H9 (cell line): Measurements from ENCODE around the gene PLD5. TPM values are rescaled to one million over a fixed set of nuclear protein-coding genes. Genes with fewer than 3 reads are reported as not detected.

Experiments
- DNase-seq: peaks from one replicate; pipeline ENCODE4 v3.0.0-alpha.2; 2017
- H2AFZ ChIP-seq: one replicate; pipeline ENCODE4 v1.6.1; 2013; ENCODE audit warnings: mild to moderate bottlenecking, low read length, control low read depth, moderate library complexity
- H2AK5ac ChIP-seq: 2 replicates; pipeline ENCODE4 v1.6.1; 2013; ENCODE audit warnings: low read length, control low read depth, mixed read lengths; ENCODE audit not compliant: insufficient read length
- H2BK120ac ChIP-seq: one replicate; pipeline ENCODE4 v1.6.1; 2013; ENCODE audit warnings: low read depth, mild to moderate bottlenecking, low read length, control low read depth, inconsistent platforms; ENCODE audit not compliant: poor library complexity, severe bottlenecking
- H2BK12ac ChIP-seq: 2 replicates; pipeline ENCODE4 v1.6.1; 2013; ENCODE audit warnings: low read length, control low read depth, mixed read lengths, low read depth; ENCODE audit not compliant: insufficient read length
- H2BK15ac ChIP-seq: 2 replicates; pipeline ENCODE4 v1.6.1; 2013; ENCODE audit warnings: low read depth, low read length, control low read depth
- H2BK20ac ChIP-seq: one replicate; pipeline ENCODE4 v1.6.1; 2013; ENCODE audit warnings: low read depth, mild to moderate bottlenecking, low read length, control low read depth, inconsistent platforms; ENCODE audit not compliant: poor library complexity, severe bottlenecking
- H2BK5ac ChIP-seq: 2 replicates; pipeline ENCODE4 v1.6.1; 2013; ENCODE audit warnings: low read length, control low read depth, mixed read lengths; ENCODE audit not compliant: insufficient read length
- H3K14ac ChIP-seq: 2 replicates; pipeline ENCODE4 v1.6.1; 2013; ENCODE audit warnings: low read length, control low read depth; ENCODE audit not compliant: insufficient read depth
- H3K18ac ChIP-seq: 2 replicates; pipeline ENCODE4 v1.6.1; 2013; ENCODE audit warnings: low read depth, mild to moderate bottlenecking, mixed read lengths, low read length, control low read depth; ENCODE audit not compliant: insufficient read length
- H3K23ac ChIP-seq: 2 replicates; pipeline ENCODE4 v1.6.1; 2013; ENCODE audit warnings: low read length, control low read depth, mixed read lengths, low read depth; ENCODE audit not compliant: insufficient read length
- H3K23me2 ChIP-seq: 2 replicates; pipeline ENCODE4 v1.6.1; 2013; ENCODE audit warnings: low read depth, mild to moderate bottlenecking, mixed read lengths, low read length, control low read depth; ENCODE audit not compliant: insufficient read length, poor library complexity, severe bottlenecking
- H3K27ac ChIP-seq: 2 replicates; pipeline ENCODE4 v1.5.1; 2013; ENCODE audit warnings: low read length, control low read depth, mixed read lengths, low read depth; ENCODE audit not compliant: insufficient read length
- H3K27me3 ChIP-seq: 2 replicates; pipeline ENCODE4 v1.6.1; 2013; ENCODE audit warnings: low read length, control low read depth, inconsistent platforms; ENCODE audit not compliant: insufficient read depth
- H3K4ac ChIP-seq: 2 replicates; pipeline ENCODE4 v1.6.1; 2013; ENCODE audit warnings: low read depth, mild to moderate bottlenecking, control low read depth, inconsistent platforms, low read length, moderate library complexity
- H3K4me1 ChIP-seq: 2 replicates; pipeline ENCODE4 v1.6.1; 2013; ENCODE audit warnings: low read length, control low read depth, inconsistent platforms; ENCODE audit not compliant: insufficient read depth
- H3K4me2 ChIP-seq: 2 replicates; pipeline ENCODE4 v1.6.1; 2013; ENCODE audit warnings: low read length, control low read depth, mixed read lengths; ENCODE audit not compliant: insufficient read length, insufficient read depth
- H3K56ac ChIP-seq: 2 replicates; pipeline ENCODE4 v1.6.1; 2013; ENCODE audit warnings: low read depth, mild to moderate bottlenecking, mixed read lengths, low read length, control low read depth; ENCODE audit not compliant: insufficient read length
- H3K79me1 ChIP-seq: 2 replicates; pipeline ENCODE4 v1.6.1; 2013; ENCODE audit warnings: low read depth, mild to moderate bottlenecking, moderate library complexity, low read length, control low read depth, inconsistent platforms; ENCODE audit not compliant: insufficient read depth, poor library complexity, severe bottlenecking
- H3K79me2 ChIP-seq: 2 replicates; pipeline ENCODE4 v1.6.1; 2013; ENCODE audit warnings: low read length, control low read depth, inconsistent platforms; ENCODE audit not compliant: insufficient read depth
- H3K9ac ChIP-seq: 2 replicates; pipeline ENCODE4 v1.6.1; 2013; ENCODE audit warnings: low read length, control low read depth, mixed read lengths; ENCODE audit not compliant: insufficient read length; ENCODE audit errors: extremely low read depth
- H3K9me3 ChIP-seq: one replicate; pipeline ENCODE4 v1.6.1; 2013; ENCODE audit warnings: low read depth, low read length, inconsistent platforms; ENCODE audit not compliant: control insufficient read depth
- H3T11ph ChIP-seq: one replicate; pipeline ENCODE4 v1.6.1; 2013; ENCODE audit warnings: mild to moderate bottlenecking, low read length, control low read depth, inconsistent platforms
- H4K20me1 ChIP-seq: one replicate; pipeline ENCODE4 v1.6.1; 2013; ENCODE audit not compliant: control insufficient read depth, insufficient read length, insufficient read depth
- H4K5ac ChIP-seq: 2 replicates; pipeline ENCODE4 v1.6.1; 2013; ENCODE audit warnings: low read depth, mild to moderate bottlenecking, mixed read lengths, low read length, control low read depth; ENCODE audit not compliant: insufficient read length
- H4K8ac ChIP-seq: replicated peaks from 2 replicates; pipeline ENCODE4 v1.6.1; 2013; ENCODE audit warnings: low read length, control low read depth, mixed read lengths, low read depth; ENCODE audit not compliant: insufficient read length
- H4K91ac ChIP-seq: 2 replicates; pipeline ENCODE4 v1.6.1; 2013; ENCODE audit warnings: low read depth, mild to moderate bottlenecking, moderate library complexity, mixed read lengths, low read length, control low read depth; ENCODE audit not compliant: insufficient read length
- H3K27ac Mint-ChIP-seq, 3 experiments: 2 replicates in 2 of 3; 3 replicates in 1 of 3; pipeline ENCODE4 v1.8.0; 2020 to 2021; ENCODE audit warnings: mixed read lengths in 3 of 3, mild to moderate bottlenecking in 1 of 3, moderate library complexity in 1 of 3
- H3K27me3 Mint-ChIP-seq: 2 replicates; pipeline ENCODE4 v1.8.0; 2021; ENCODE audit warnings: low read depth, mild to moderate bottlenecking, moderate library complexity, mixed read lengths
- H3K36me3 Mint-ChIP-seq, 3 experiments: 2 replicates in 2 of 3; 3 replicates in 1 of 3; pipeline ENCODE4 v1.8.0; 2020 to 2021; ENCODE audit warnings: low read depth in 3 of 3, mixed read lengths in 3 of 3; ENCODE audit not compliant: insufficient read depth in 1 of 3
- H3K4me1 Mint-ChIP-seq, 2 experiments: 2 replicates each; pipeline ENCODE4 v1.8.0; 2020; ENCODE audit warnings: mixed read lengths in 2 of 2
- H3K4me3 Mint-ChIP-seq, 2 experiments: 2 replicates in 1 of 2; 3 replicates in 1 of 2; pipeline ENCODE4 v1.8.0; 2020 to 2021; ENCODE audit warnings: mild to moderate bottlenecking in 2 of 2, mixed read lengths in 2 of 2, moderate library complexity in 1 of 2
- H3K9me3 Mint-ChIP-seq, 2 experiments: 2 replicates in 1 of 2; 3 replicates in 1 of 2; pipeline ENCODE4 v1.8.0; 2020; ENCODE audit warnings: mild to moderate bottlenecking in 2 of 2, mixed read lengths in 2 of 2, moderate library complexity in 1 of 2
- WGBS: extraction: QIAGEN DNeasy Blood & Tissue Kit; methylation state at CpG from one replicate; pipeline ENCODE4 v1.1.7; 2013; ENCODE audit warnings: missing lambda C conversion rate, low lambda C conversion rate, mixed read lengths; ENCODE audit not compliant: insufficient read length; ENCODE audit errors: extremely low coverage; 5-methylcytosine and 5-hydroxymethylcytosine counted together
- total RNA-seq: library from RNA; stranded (reverse); gene quantifications from 2 replicates; pipeline ENCODE4 v1.2.1, GENCODE V29; 2021
- TF ChIP-seq, protein P1 (sequence below): fragments of 200-600 bp; sonication (generic); conservative IDR thresholded peaks from 3 replicates; pipeline ENCODE4 v1.8.0; 2021; ENCODE audit warnings: antibody characterized with exemption, mild to moderate bottlenecking

Gene PLD5
- total RNA-seq, 1 experiment from 2014 or later: 5.2 TPM

DNA sequence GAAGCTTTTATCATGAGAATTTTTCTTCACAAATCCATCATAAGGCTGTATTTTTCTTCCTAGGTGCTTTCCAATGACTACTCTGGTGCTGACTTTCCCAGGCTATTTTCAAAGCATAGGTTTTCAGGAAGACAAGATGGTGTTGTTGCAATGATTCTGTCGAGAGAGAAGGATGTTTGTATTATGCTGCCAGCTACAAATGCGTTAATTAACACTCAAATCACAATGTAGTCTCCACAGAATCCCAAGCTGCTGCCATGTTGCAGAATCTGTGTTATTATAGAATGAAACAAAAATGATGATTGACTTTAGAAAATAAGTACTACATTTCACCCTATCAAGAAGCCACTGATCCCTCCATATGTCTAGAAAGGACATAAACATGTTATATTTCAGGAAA, 346.1 kb downstream of the PLD5 start:
- Histone ChIP-seq H3K4ac (no peak overlapping the region), H2AFZ (no peak overlapping the region), H2BK15ac (no peak overlapping the region), H3K4me1 (peaks cover 11% of the 10 kb centered on the region; the same call in 1 of the 2 replicates), H3K18ac (no peak overlapping the region), H2BK120ac (no peak overlapping the region), H3K79me2 (no peaks in the 10 kb centered on the region; the same call in 1 of the 2 replicates), H3K9ac (no peak overlapping the region), H2BK12ac (no peak overlapping the region), H4K5ac (no peak overlapping the region), H3K23ac (no peak overlapping the region), H3K23me2 (no peaks in the 10 kb centered on the region), H3K14ac (no peak overlapping the region), H2BK5ac (no peak overlapping the region), H3K56ac (no peak overlapping the region), H3K27ac (no peak overlapping the region), H3K79me1 (no peaks in the 10 kb centered on the region), H3K4me2 (no peak overlapping the region), H3K27me3 (no peaks in the 10 kb centered on the region), H2AK5ac (no peak overlapping the region), H4K20me1 (no peaks in the 10 kb centered on the region), H4K91ac (no peak overlapping the region), H3K9me3 (no peaks in the 10 kb centered on the region), H4K8ac (no peak overlapping the region), H3T11ph (no peak overlapping the region), H2BK20ac (no peak overlapping the region)
- TF ChIP-seq, protein P1, sequence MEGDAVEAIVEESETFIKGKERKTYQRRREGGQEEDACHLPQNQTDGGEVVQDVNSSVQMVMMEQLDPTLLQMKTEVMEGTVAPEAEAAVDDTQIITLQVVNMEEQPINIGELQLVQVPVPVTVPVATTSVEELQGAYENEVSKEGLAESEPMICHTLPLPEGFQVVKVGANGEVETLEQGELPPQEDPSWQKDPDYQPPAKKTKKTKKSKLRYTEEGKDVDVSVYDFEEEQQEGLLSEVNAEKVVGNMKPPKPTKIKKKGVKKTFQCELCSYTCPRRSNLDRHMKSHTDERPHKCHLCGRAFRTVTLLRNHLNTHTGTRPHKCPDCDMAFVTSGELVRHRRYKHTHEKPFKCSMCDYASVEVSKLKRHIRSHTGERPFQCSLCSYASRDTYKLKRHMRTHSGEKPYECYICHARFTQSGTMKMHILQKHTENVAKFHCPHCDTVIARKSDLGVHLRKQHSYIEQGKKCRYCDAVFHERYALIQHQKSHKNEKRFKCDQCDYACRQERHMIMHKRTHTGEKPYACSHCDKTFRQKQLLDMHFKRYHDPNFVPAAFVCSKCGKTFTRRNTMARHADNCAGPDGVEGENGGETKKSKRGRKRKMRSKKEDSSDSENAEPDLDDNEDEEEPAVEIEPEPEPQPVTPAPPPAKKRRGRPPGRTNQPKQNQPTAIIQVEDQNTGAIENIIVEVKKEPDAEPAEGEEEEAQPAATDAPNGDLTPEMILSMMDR: no peak
- Mint-ChIP-seq H3K4me1 (peaks cover 20 to 34% of the 10 kb centered on the region in 2 experiments), H3K36me3 (peaks cover 13 to 22% (median 14%) of the 10 kb centered on the region in 3 experiments), H3K27ac (0 out of 7 replicates have a peak overlapping the region, but pooled peaks of 1 of the 3 experiments have one; percentile 34), H3K4me3 (no peak overlapping the region), H3K9me3 (peaks cover 14 to 25% of the 10 kb centered on the region in 2 experiments; a peak in 4 of 5 replicates), H3K27me3 (no peaks in the 10 kb centered on the region; the same call in 1 of the 2 replicates)
- no CpG with 5 or more reads among the region's 2 CpGs for WGBS
- no peak for DNase-seq
